ENCODE data around the gene AMBRA1. TPM values are rescaled to one million over a fixed set of nuclear protein-coding genes. Genes with fewer than 3 reads are reported as not detected.
"Not testable (repeated sequence)": the region's sequence is repeated elsewhere in the genome, so short reads cannot be mapped to it uniquely, and the experiment has no call there.

The AMBRA1 gene
- total RNA-seq, 3 donors from 2014 or later (not counting 1 experiment from before 2014, with no cell fraction given): 41.3 to 52.7 (median 46.2) TPM

GRCh38 chr11:46590740-46591605, 2.9 kb downstream of the AMBRA1 start:
- no peak for ATAC-seq
- 98% methylated on average over 9 of the region's 11 CpGs for WGBS (ENCODE audit: insufficient coverage)
- TF ChIP-seq CTCF (IDR thresholded peaks at IDR 0.05): no peak
- Mint-ChIP-seq H3K4me3 (peak overlapping the region; percentile 45), H3K27ac (peak overlapping the region; percentile 53 to 55), H3K9me3 (no peaks in the 10 kb centered on the region), H3K4me1 (peaks cover 47% of the 10 kb centered on the region in 2 donors), H3K36me3 (no peaks in the 10 kb centered on the region), H3K27me3 (ENCODE audit: low read depth in 2 of 2) (no peaks in the 10 kb centered on the region)
- H3K27ac ChIP-seq (ENCODE audit: low read length): no peak overlapping the region
- no peak overlapping the region for H3K4me3 ChIP-seq (ENCODE audit: low read length)
- H3K4me1 ChIP-seq (ENCODE audit: control insufficient read depth, insufficient read depth, low read length): peaks cover 10% of the 10 kb centered on the region
- intact Hi-C loops (cut with micrococcal nuclease): no loop called here
- no peaks in the 10 kb centered on the region for H3K27me3 ChIP-seq (ENCODE audit: control insufficient read depth, insufficient read depth, low read length)
- H3K9me3 ChIP-seq (ENCODE audit: control insufficient read depth, insufficient read depth, low read length): no peaks in the 10 kb centered on the region
- no peaks in the 10 kb centered on the region for H3K36me3 ChIP-seq (ENCODE audit: control insufficient read depth, insufficient read depth, low read length)
- no peak for DNase-seq

GRCh38 chr11:46588915-46589314, 4.9 kb downstream of the AMBRA1 start:
- no peak for TF ChIP-seq CTCF (IDR thresholded peaks at IDR 0.05)
- no peaks in the 10 kb centered on the region for H3K27me3 Mint-ChIP-seq (ENCODE audit: low read depth in 2 of 2)
- no peak overlapping the region for H3K4me3 Mint-ChIP-seq
- H3K9me3 ChIP-seq (ENCODE audit: control insufficient read depth, insufficient read depth, low read length): no peaks in the 10 kb centered on the region
- intact Hi-C loops (cut with micrococcal nuclease): no loop called here
- ATAC-seq: no peak
- H3K4me1 ChIP-seq (ENCODE audit: control insufficient read depth, insufficient read depth, low read length): peaks cover 10% of the 10 kb centered on the region
- H3K36me3 ChIP-seq (ENCODE audit: control insufficient read depth, insufficient read depth, low read length): no peaks in the 10 kb centered on the region
- no peak overlapping the region for H3K27ac ChIP-seq (ENCODE audit: low read length)
- no peaks in the 10 kb centered on the region for H3K36me3 Mint-ChIP-seq
- no peak for DNase-seq
- peaks cover 41% of the 10 kb centered on the region in 2 donors for H3K4me1 Mint-ChIP-seq
- no peak overlapping the region for H3K4me3 ChIP-seq (ENCODE audit: low read length)
- H3K9me3 Mint-ChIP-seq: no peaks in the 10 kb centered on the region
- no peaks in the 10 kb centered on the region for H3K27me3 ChIP-seq (ENCODE audit: control insufficient read depth, insufficient read depth, low read length)
- no peak overlapping the region for H3K27ac Mint-ChIP-seq

GRCh38 chr11:46588131-46588530, 5.7 kb downstream of the AMBRA1 start:
- ATAC-seq (no peak), DNase-seq (no peak)
- H3K9me3 Mint-ChIP-seq: no peaks in the 10 kb centered on the region
- no peaks in the 10 kb centered on the region for H3K27me3 Mint-ChIP-seq (ENCODE audit: low read depth in 2 of 2)
- H3K4me3 Mint-ChIP-seq: no peak overlapping the region
- H3K36me3 Mint-ChIP-seq: no peaks in the 10 kb centered on the region
- no peak overlapping the region for H3K4me3 ChIP-seq (ENCODE audit: low read length)
- 88% methylated on average over 5 of the region's 5 CpGs for WGBS (ENCODE audit: insufficient coverage)
- no peaks in the 10 kb centered on the region for H3K36me3 ChIP-seq (ENCODE audit: control insufficient read depth, insufficient read depth, low read length)
- peaks cover 6% of the 10 kb centered on the region for H3K4me1 ChIP-seq (ENCODE audit: control insufficient read depth, insufficient read depth, low read length)
- intact Hi-C loops (cut with micrococcal nuclease): no loop called here
- H3K27ac Mint-ChIP-seq: no peak overlapping the region
- H3K9me3 ChIP-seq (ENCODE audit: control insufficient read depth, insufficient read depth, low read length): no peaks in the 10 kb centered on the region
- H3K27me3 ChIP-seq (ENCODE audit: control insufficient read depth, insufficient read depth, low read length): no peaks in the 10 kb centered on the region
- no peak overlapping the region for H3K27ac ChIP-seq (ENCODE audit: low read length)
- TF ChIP-seq CTCF (IDR thresholded peaks at IDR 0.05): no peak
- peaks cover 34 to 38% of the 10 kb centered on the region in 2 donors for H3K4me1 Mint-ChIP-seq

- no CpG with 5 or more reads among the region's 1 CpG for WGBS (ENCODE audit: insufficient coverage)
- DNase-seq; H3K27ac ChIP-seq (ENCODE audit: low read length); ATAC-seq; H3K4me3 Mint-ChIP-seq; H3K9me3 Mint-ChIP-seq; H3K4me3 ChIP-seq (ENCODE audit: low read length); H3K27me3 ChIP-seq (ENCODE audit: control insufficient read depth, insufficient read depth, low read length); H3K9me3 ChIP-seq (ENCODE audit: control insufficient read depth, insufficient read depth, low read length); H3K27me3 Mint-ChIP-seq (ENCODE audit: low read depth in 2 of 2); intact Hi-C loops (cut with micrococcal nuclease); H3K36me3 ChIP-seq (ENCODE audit: control insufficient read depth, insufficient read depth, low read length); H3K4me1 ChIP-seq (ENCODE audit: control insufficient read depth, insufficient read depth, low read length); H3K36me3 Mint-ChIP-seq; H3K27ac Mint-ChIP-seq: not testable (repeated sequence)
- peaks cover 27 to 33% of the 10 kb centered on the region in 2 donors for H3K4me1 Mint-ChIP-seq
Measured at GRCh38 chr11:46583513-46583912, 10.3 kb downstream of the AMBRA1 start.

All from natural killer cell (primary cell).